H9 (cell line): ENCODE data around the gene SPINK2. TPM values are rescaled to one million over a fixed set of nuclear protein-coding genes. Genes with fewer than 3 reads are reported as not detected.

Experiments used
- DNase-seq: peaks from one replicate; pipeline ENCODE4 v3.0.0-alpha.2; 2017
- H2AFZ ChIP-seq: one replicate; pipeline ENCODE4 v1.6.1; 2013; ENCODE audit warnings: mild to moderate bottlenecking, low read length, control low read depth, moderate library complexity
- H2AK5ac ChIP-seq: 2 replicates; pipeline ENCODE4 v1.6.1; 2013; ENCODE audit warnings: low read length, control low read depth, mixed read lengths; ENCODE audit not compliant: insufficient read length
- H2BK120ac ChIP-seq: one replicate; pipeline ENCODE4 v1.6.1; 2013; ENCODE audit warnings: low read depth, mild to moderate bottlenecking, low read length, control low read depth, inconsistent platforms; ENCODE audit not compliant: poor library complexity, severe bottlenecking
- H2BK12ac ChIP-seq: 2 replicates; pipeline ENCODE4 v1.6.1; 2013; ENCODE audit warnings: low read length, control low read depth, mixed read lengths, low read depth; ENCODE audit not compliant: insufficient read length
- H2BK15ac ChIP-seq: 2 replicates; pipeline ENCODE4 v1.6.1; 2013; ENCODE audit warnings: low read depth, low read length, control low read depth
- H2BK20ac ChIP-seq: one replicate; pipeline ENCODE4 v1.6.1; 2013; ENCODE audit warnings: low read depth, mild to moderate bottlenecking, low read length, control low read depth, inconsistent platforms; ENCODE audit not compliant: poor library complexity, severe bottlenecking
- H2BK5ac ChIP-seq: 2 replicates; pipeline ENCODE4 v1.6.1; 2013; ENCODE audit warnings: low read length, control low read depth, mixed read lengths; ENCODE audit not compliant: insufficient read length
- H3K14ac ChIP-seq: 2 replicates; pipeline ENCODE4 v1.6.1; 2013; ENCODE audit warnings: low read length, control low read depth; ENCODE audit not compliant: insufficient read depth
- H3K18ac ChIP-seq: 2 replicates; pipeline ENCODE4 v1.6.1; 2013; ENCODE audit warnings: low read depth, mild to moderate bottlenecking, mixed read lengths, low read length, control low read depth; ENCODE audit not compliant: insufficient read length
- H3K23ac ChIP-seq: 2 replicates; pipeline ENCODE4 v1.6.1; 2013; ENCODE audit warnings: low read length, control low read depth, mixed read lengths, low read depth; ENCODE audit not compliant: insufficient read length
- H3K23me2 ChIP-seq: 2 replicates; pipeline ENCODE4 v1.6.1; 2013; ENCODE audit warnings: low read depth, mild to moderate bottlenecking, mixed read lengths, low read length, control low read depth; ENCODE audit not compliant: insufficient read length, poor library complexity, severe bottlenecking
- H3K27ac ChIP-seq: 2 replicates; pipeline ENCODE4 v1.5.1; 2013; ENCODE audit warnings: low read length, control low read depth, mixed read lengths, low read depth; ENCODE audit not compliant: insufficient read length
- H3K27me3 ChIP-seq: 2 replicates; pipeline ENCODE4 v1.6.1; 2013; ENCODE audit warnings: low read length, control low read depth, inconsistent platforms; ENCODE audit not compliant: insufficient read depth
- H3K4ac ChIP-seq: 2 replicates; pipeline ENCODE4 v1.6.1; 2013; ENCODE audit warnings: low read depth, mild to moderate bottlenecking, control low read depth, inconsistent platforms, low read length, moderate library complexity
- H3K4me1 ChIP-seq: 2 replicates; pipeline ENCODE4 v1.6.1; 2013; ENCODE audit warnings: low read length, control low read depth, inconsistent platforms; ENCODE audit not compliant: insufficient read depth
- H3K4me2 ChIP-seq: 2 replicates; pipeline ENCODE4 v1.6.1; 2013; ENCODE audit warnings: low read length, control low read depth, mixed read lengths; ENCODE audit not compliant: insufficient read length, insufficient read depth
- H3K56ac ChIP-seq: 2 replicates; pipeline ENCODE4 v1.6.1; 2013; ENCODE audit warnings: low read depth, mild to moderate bottlenecking, mixed read lengths, low read length, control low read depth; ENCODE audit not compliant: insufficient read length
- H3K79me1 ChIP-seq: 2 replicates; pipeline ENCODE4 v1.6.1; 2013; ENCODE audit warnings: low read depth, mild to moderate bottlenecking, moderate library complexity, low read length, control low read depth, inconsistent platforms; ENCODE audit not compliant: insufficient read depth, poor library complexity, severe bottlenecking
- H3K79me2 ChIP-seq: 2 replicates; pipeline ENCODE4 v1.6.1; 2013; ENCODE audit warnings: low read length, control low read depth, inconsistent platforms; ENCODE audit not compliant: insufficient read depth
- H3K9ac ChIP-seq: 2 replicates; pipeline ENCODE4 v1.6.1; 2013; ENCODE audit warnings: low read length, control low read depth, mixed read lengths; ENCODE audit not compliant: insufficient read length; ENCODE audit errors: extremely low read depth
- H3K9me3 ChIP-seq: one replicate; pipeline ENCODE4 v1.6.1; 2013; ENCODE audit warnings: low read depth, low read length, inconsistent platforms; ENCODE audit not compliant: control insufficient read depth
- H3T11ph ChIP-seq: one replicate; pipeline ENCODE4 v1.6.1; 2013; ENCODE audit warnings: mild to moderate bottlenecking, low read length, control low read depth, inconsistent platforms
- H4K20me1 ChIP-seq: one replicate; pipeline ENCODE4 v1.6.1; 2013; ENCODE audit not compliant: control insufficient read depth, insufficient read length, insufficient read depth
- H4K5ac ChIP-seq: 2 replicates; pipeline ENCODE4 v1.6.1; 2013; ENCODE audit warnings: low read depth, mild to moderate bottlenecking, mixed read lengths, low read length, control low read depth; ENCODE audit not compliant: insufficient read length
- H4K8ac ChIP-seq: replicated peaks from 2 replicates; pipeline ENCODE4 v1.6.1; 2013; ENCODE audit warnings: low read length, control low read depth, mixed read lengths, low read depth; ENCODE audit not compliant: insufficient read length
- H4K91ac ChIP-seq: 2 replicates; pipeline ENCODE4 v1.6.1; 2013; ENCODE audit warnings: low read depth, mild to moderate bottlenecking, moderate library complexity, mixed read lengths, low read length, control low read depth; ENCODE audit not compliant: insufficient read length
- H3K27ac Mint-ChIP-seq, 3 experiments: 2 replicates in 2 of 3; 3 replicates in 1 of 3; pipeline ENCODE4 v1.8.0; 2020 to 2021; ENCODE audit warnings: mixed read lengths in 3 of 3, mild to moderate bottlenecking in 1 of 3, moderate library complexity in 1 of 3
- H3K27me3 Mint-ChIP-seq: 2 replicates; pipeline ENCODE4 v1.8.0; 2021; ENCODE audit warnings: low read depth, mild to moderate bottlenecking, moderate library complexity, mixed read lengths
- H3K36me3 Mint-ChIP-seq, 3 experiments: 2 replicates in 2 of 3; 3 replicates in 1 of 3; pipeline ENCODE4 v1.8.0; 2020 to 2021; ENCODE audit warnings: low read depth in 3 of 3, mixed read lengths in 3 of 3; ENCODE audit not compliant: insufficient read depth in 1 of 3
- H3K4me1 Mint-ChIP-seq, 2 experiments: 2 replicates each; pipeline ENCODE4 v1.8.0; 2020; ENCODE audit warnings: mixed read lengths in 2 of 2
- H3K4me3 Mint-ChIP-seq, 2 experiments: 2 replicates in 1 of 2; 3 replicates in 1 of 2; pipeline ENCODE4 v1.8.0; 2020 to 2021; ENCODE audit warnings: mild to moderate bottlenecking in 2 of 2, mixed read lengths in 2 of 2, moderate library complexity in 1 of 2
- H3K9me3 Mint-ChIP-seq, 2 experiments: 2 replicates in 1 of 2; 3 replicates in 1 of 2; pipeline ENCODE4 v1.8.0; 2020; ENCODE audit warnings: mild to moderate bottlenecking in 2 of 2, mixed read lengths in 2 of 2, moderate library complexity in 1 of 2
- WGBS: extraction: QIAGEN DNeasy Blood & Tissue Kit; methylation state at CpG from one replicate; pipeline ENCODE4 v1.1.7; 2013; ENCODE audit warnings: missing lambda C conversion rate, low lambda C conversion rate, mixed read lengths; ENCODE audit not compliant: insufficient read length; ENCODE audit errors: extremely low coverage; 5-methylcytosine and 5-hydroxymethylcytosine counted together
- total RNA-seq: library from RNA; stranded (reverse); gene quantifications from 2 replicates; pipeline ENCODE4 v1.2.1, GENCODE V29; 2021
- TF ChIP-seq, protein P1 (sequence below): fragments of 200-600 bp; sonication (generic); conservative IDR thresholded peaks from 3 replicates; pipeline ENCODE4 v1.8.0; 2021; ENCODE audit warnings: antibody characterized with exemption, mild to moderate bottlenecking

Gene SPINK2
- total RNA-seq, 1 experiment from 2014 or later = 0.44 TPM

DNA sequence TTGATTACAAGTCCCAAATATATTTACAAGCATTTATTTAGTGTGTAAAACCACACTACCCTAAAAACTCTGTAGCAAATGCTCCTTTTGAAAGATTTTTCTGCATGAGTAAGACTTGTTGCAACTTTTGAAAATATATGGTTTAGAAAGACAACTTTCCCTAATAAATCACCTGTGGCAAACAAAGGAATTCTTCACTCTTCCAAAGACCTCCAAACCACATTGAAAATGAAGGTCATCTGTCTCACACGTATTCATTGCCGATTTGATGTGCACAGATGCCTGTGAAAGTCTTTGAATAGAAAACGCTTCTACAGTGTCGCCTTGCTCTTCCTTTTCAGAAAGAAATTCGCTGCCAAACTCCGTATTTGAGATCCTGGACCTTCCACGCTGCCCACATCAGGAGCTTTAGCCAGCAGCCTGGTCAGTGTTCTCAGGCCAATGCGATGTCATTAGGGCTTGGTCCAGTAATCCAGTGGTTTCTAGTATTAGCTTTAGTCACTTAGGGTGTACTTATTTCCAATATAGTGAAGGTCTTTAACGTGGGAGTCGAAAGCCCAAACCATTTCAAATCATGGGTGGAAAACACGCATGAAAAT is 22.2 kb downstream of the SPINK2 start:
- Histone ChIP-seq H3K79me1 (no peaks in the 10 kb centered on the region), H3K23ac (no peak overlapping the region), H3K79me2 (no peaks in the 10 kb centered on the region), H3K9me3 (no peaks in the 10 kb centered on the region), H3K27me3 (no peaks in the 10 kb centered on the region; the same call in 1 of the 2 replicates), H2BK20ac (no peak overlapping the region), H2BK15ac (no peak overlapping the region), H3K4me2 (no peak overlapping the region), H2BK5ac (no peak overlapping the region), H4K5ac (no peak overlapping the region), H3K9ac (no peak overlapping the region), H4K8ac (no peak overlapping the region), H4K20me1 (no peaks in the 10 kb centered on the region), H3K23me2 (no peaks in the 10 kb centered on the region), H2AK5ac (no peak overlapping the region), H3K18ac (no peak overlapping the region), H3K56ac (no peak overlapping the region), H3K27ac (no peak overlapping the region), H2AFZ (no peak overlapping the region), H4K91ac (no peak overlapping the region), H2BK12ac (no peak overlapping the region), H3K4ac (no peak overlapping the region), H3K4me1 (no peaks in the 10 kb centered on the region), H3K14ac (no peak overlapping the region), H3T11ph (no peak overlapping the region), H2BK120ac (no peak overlapping the region)
- DNase-seq = no peak
- no CpG with 5 or more reads among the region's 11 CpGs for WGBS
- H3K27ac Mint-ChIP-seq = no peak overlapping the region
- H3K27me3 Mint-ChIP-seq = peaks cover 32% of the 10 kb centered on the region
- TF ChIP-seq, protein P1, sequence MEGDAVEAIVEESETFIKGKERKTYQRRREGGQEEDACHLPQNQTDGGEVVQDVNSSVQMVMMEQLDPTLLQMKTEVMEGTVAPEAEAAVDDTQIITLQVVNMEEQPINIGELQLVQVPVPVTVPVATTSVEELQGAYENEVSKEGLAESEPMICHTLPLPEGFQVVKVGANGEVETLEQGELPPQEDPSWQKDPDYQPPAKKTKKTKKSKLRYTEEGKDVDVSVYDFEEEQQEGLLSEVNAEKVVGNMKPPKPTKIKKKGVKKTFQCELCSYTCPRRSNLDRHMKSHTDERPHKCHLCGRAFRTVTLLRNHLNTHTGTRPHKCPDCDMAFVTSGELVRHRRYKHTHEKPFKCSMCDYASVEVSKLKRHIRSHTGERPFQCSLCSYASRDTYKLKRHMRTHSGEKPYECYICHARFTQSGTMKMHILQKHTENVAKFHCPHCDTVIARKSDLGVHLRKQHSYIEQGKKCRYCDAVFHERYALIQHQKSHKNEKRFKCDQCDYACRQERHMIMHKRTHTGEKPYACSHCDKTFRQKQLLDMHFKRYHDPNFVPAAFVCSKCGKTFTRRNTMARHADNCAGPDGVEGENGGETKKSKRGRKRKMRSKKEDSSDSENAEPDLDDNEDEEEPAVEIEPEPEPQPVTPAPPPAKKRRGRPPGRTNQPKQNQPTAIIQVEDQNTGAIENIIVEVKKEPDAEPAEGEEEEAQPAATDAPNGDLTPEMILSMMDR = no peak
- no peaks in the 10 kb centered on the region; a peak in 1 of 5 replicates for H3K9me3 Mint-ChIP-seq
- peaks cover 3% of the 10 kb centered on the region in 2 experiments; a peak in 3 of 4 replicates for H3K4me1 Mint-ChIP-seq
- H3K4me3 Mint-ChIP-seq = peak overlapping the region in 1 of 2 experiments; percentile 81; a peak in 3 of 5 replicates
- no peaks in the 10 kb centered on the region for H3K36me3 Mint-ChIP-seq
